Keratinocyte (primary cell): ENCODE measurements around the gene ISOC2. TPM values are rescaled to one million over a fixed set of nuclear protein-coding genes. Genes with fewer than 3 reads are reported as not detected.

Experiments
- DNase-seq: peaks from one replicate; pipeline ENCODE4 v3.0.0-alpha.2; 2011; ENCODE audit warnings: low read depth, missing footprints, low spot score
- FAIRE-seq: peaks from 2 replicates; lab custom pipeline; 2011; peaks lifted over from hg19 to GRCh38; lab: Jason Lieb, UNC
- H2AFZ ChIP-seq: 2 replicates; pipeline ENCODE4 v1.6.0; 2012; ENCODE audit warnings: low read length, control low read depth, inconsistent platforms; ENCODE audit not compliant: control insufficient read depth
- H3K27ac ChIP-seq: 2 replicates; pipeline ENCODE4 v1.5.1; 2011; ENCODE audit warnings: low read length; ENCODE audit not compliant: control insufficient read depth, insufficient read depth
- H3K27me3 ChIP-seq: 3 replicates; pipeline ENCODE4 v1.6.0; 2011; ENCODE audit warnings: low read length; ENCODE audit not compliant: control insufficient read depth, insufficient read depth; ENCODE audit errors: extremely low read depth
- H3K36me3 ChIP-seq, 2 experiments: 2 replicates in 1 of 2; 3 replicates in 1 of 2; pipeline ENCODE4 v1.5.1; 2011; ENCODE audit warnings: low read length in 2 of 2, mild to moderate bottlenecking in 1 of 2; ENCODE audit not compliant: control insufficient read depth in 2 of 2, insufficient read depth in 2 of 2; ENCODE audit errors: extremely low read depth in 1 of 2
- H3K4me1 ChIP-seq: 3 replicates; pipeline ENCODE4 v1.5.1; 2011; ENCODE audit warnings: low read length; ENCODE audit not compliant: control insufficient read depth, insufficient read depth; ENCODE audit errors: extremely low read depth
- H3K4me2 ChIP-seq: 3 replicates; pipeline ENCODE4 v1.6.0; 2011; ENCODE audit warnings: low read depth, low read length; ENCODE audit not compliant: control insufficient read depth, insufficient read depth; ENCODE audit errors: extremely low read depth
- H3K4me3 ChIP-seq, 3 experiments: fragments of 200-600 bp in 1 of 3; sonication (generic) in 1 of 3; 2 replicates in 2 of 3; 3 replicates in 1 of 3; pipeline ENCODE4 v1.5.1; 2011 to 2016; ENCODE audit warnings: low read length in 3 of 3, mild to moderate bottlenecking in 3 of 3, control low read depth in 2 of 3, inconsistent platforms in 1 of 3, low read depth in 1 of 3, mixed read lengths in 1 of 3, mixed run types in 1 of 3, moderate library complexity in 1 of 3; ENCODE audit not compliant: control insufficient read depth in 2 of 3, insufficient read depth in 2 of 3; ENCODE audit errors: extremely low read depth in 1 of 3
- H3K79me2 ChIP-seq: 2 replicates; pipeline ENCODE4 v1.6.0; 2012; ENCODE audit warnings: low read length; ENCODE audit not compliant: control insufficient read depth, insufficient read depth
- H3K9ac ChIP-seq: 3 replicates; pipeline ENCODE4 v1.6.0; 2011; ENCODE audit warnings: low read length; ENCODE audit not compliant: control insufficient read depth, insufficient read depth; ENCODE audit errors: extremely low read depth
- H3K9me1 ChIP-seq: 3 replicates; pipeline ENCODE4 v1.6.0; 2011; ENCODE audit warnings: low read length; ENCODE audit not compliant: control insufficient read depth, insufficient read depth; ENCODE audit errors: extremely low read depth
- H3K9me3 ChIP-seq: 2 replicates; pipeline ENCODE4 v1.5.1; 2012; ENCODE audit warnings: low read depth, low read length; ENCODE audit not compliant: control insufficient read depth
- H4K20me1 ChIP-seq: 3 replicates; pipeline ENCODE4 v1.6.0; 2011; ENCODE audit warnings: low read length; ENCODE audit not compliant: control insufficient read depth, insufficient read depth; ENCODE audit errors: extremely low read depth
- EZH2 ChIP-seq: IDR thresholded peaks from one replicate; pipeline ENCODE4 v1.6.1; 2012; ENCODE audit warnings: inconsistent platforms, mild to moderate bottlenecking, low read length, moderate library complexity
- dilution Hi-C: fragments of 300-500 bp; cut with MboI; formaldehyde crosslinking; loops from one replicate; pipeline ENCODE4 v1.7.0; 2020; ENCODE audit warnings: low sequenced_read_pairs; ENCODE audit not compliant: extremely low pct_ligation_motif_present
- polyA plus RNA-seq, 5 experiments: library from polyadenylated mRNA; depleted of rRNA in 3 of 5; stranded (reverse) in 3 of 5; stranded (forward) in 1 of 5; unstranded in 1 of 5; fragments of >200 nt; gene quantifications; 1 replicate in 1 of 5; 2 replicates in 3 of 5; 3 replicates in 1 of 5; pipeline versions ENCODE4 v1.2.1 to v1.2.3, GENCODE V29; 2011 to 2012; ENCODE audit warnings: missing spikeins in 2 of 5, low read depth in 1 of 5, low replicate concordance in 1 of 5
- TF ChIP-seq, protein P1 (sequence below), 3 experiments: IDR thresholded peaks in 1 of 3; conservative IDR thresholded peaks in 1 of 3; optimal IDR thresholded peaks in 1 of 3; 2 replicates in 2 of 3; 3 replicates in 1 of 3; pipeline versions ENCODE3 to v1.5.1; 2011; ENCODE audit warnings: low read length in 3 of 3, mild to moderate bottlenecking in 3 of 3, moderate library complexity in 2 of 3, control low read depth in 1 of 3, inconsistent platforms in 1 of 3; ENCODE audit not compliant: insufficient read depth in 2 of 3; ENCODE audit errors: extremely low read depth in 1 of 3

ISOC2 gene
- polyA plus RNA-seq, 1 donor (not counting 4 experiments of a cell fraction or from before 2014, with no cell fraction given), result 24.5 TPM

DNA sequence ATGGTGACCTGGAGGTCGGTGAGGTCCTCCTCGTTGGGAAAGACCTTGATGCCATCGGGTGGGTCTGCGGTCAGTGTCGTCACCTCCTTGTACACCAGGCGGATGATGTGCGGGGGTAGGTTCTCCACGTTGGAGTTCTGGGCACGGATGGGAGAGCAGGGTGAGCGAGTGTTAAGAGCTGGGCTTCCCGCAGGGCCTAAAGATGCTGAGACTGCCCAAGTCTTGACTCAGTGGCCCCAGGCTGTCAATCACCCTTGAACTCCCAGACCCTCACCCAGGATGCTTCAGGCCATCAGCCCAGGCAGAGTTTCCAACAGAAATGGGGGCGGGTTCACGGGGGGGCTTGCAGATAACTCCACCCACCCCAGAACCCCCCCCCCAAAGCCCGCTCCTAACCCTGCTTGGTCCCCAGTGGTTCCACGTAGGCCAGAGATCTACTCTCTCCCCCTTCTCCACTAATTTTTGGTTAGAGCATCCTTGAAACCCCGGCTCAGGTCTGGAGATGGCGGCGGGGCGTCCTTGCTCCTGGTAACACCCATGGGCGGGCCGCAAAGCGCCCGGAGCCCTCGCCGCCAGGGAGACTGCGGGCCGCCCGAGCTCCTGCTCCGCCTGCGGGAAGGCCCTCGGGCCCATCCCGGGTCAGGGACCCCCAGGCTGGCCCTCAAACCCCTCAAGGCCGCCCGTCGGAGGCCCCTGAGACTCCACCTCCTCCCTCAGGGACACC lies 54.5 kb downstream of the ISOC2 start:
- Histone ChIP-seq H4K20me1 (peaks cover 12% of the 10 kb centered on the region), H3K36me3 (peaks cover 20 to 36% of the 10 kb centered on the region in 2 experiments), H3K4me1 (peaks cover 20% of the 10 kb centered on the region), H3K27me3 (no peaks in the 10 kb centered on the region), H3K4me3 (peak overlapping the region; percentile 76 to 87 (median 85)), H3K4me2 (peak overlapping the region; percentile 94), H3K79me2 (peaks cover 45% of the 10 kb centered on the region), H3K9me1 (no peaks in the 10 kb centered on the region), H3K27ac (peak overlapping the region; percentile 93), H2AFZ (no peak overlapping the region), H3K9me3 (no peaks in the 10 kb centered on the region), H3K9ac (peak overlapping the region; percentile 90)
- dilution Hi-C loops, result no loop called here
- TF ChIP-seq EZH2, result no peak
- TF ChIP-seq, protein P1, sequence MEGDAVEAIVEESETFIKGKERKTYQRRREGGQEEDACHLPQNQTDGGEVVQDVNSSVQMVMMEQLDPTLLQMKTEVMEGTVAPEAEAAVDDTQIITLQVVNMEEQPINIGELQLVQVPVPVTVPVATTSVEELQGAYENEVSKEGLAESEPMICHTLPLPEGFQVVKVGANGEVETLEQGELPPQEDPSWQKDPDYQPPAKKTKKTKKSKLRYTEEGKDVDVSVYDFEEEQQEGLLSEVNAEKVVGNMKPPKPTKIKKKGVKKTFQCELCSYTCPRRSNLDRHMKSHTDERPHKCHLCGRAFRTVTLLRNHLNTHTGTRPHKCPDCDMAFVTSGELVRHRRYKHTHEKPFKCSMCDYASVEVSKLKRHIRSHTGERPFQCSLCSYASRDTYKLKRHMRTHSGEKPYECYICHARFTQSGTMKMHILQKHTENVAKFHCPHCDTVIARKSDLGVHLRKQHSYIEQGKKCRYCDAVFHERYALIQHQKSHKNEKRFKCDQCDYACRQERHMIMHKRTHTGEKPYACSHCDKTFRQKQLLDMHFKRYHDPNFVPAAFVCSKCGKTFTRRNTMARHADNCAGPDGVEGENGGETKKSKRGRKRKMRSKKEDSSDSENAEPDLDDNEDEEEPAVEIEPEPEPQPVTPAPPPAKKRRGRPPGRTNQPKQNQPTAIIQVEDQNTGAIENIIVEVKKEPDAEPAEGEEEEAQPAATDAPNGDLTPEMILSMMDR (optimal IDR thresholded peaks at IDR 0.05 in 1 of 3, IDR thresholded peaks at IDR 0.05 in 1 of 3, conservative IDR thresholded peaks at IDR 0.05 in 1 of 3; ENCODE audit: extremely low read depth in 1 of 3, insufficient read depth in 2 of 3, low read length in 3 of 3), result no peak
- no peak for FAIRE-seq
- no peak for DNase-seq

DNA sequence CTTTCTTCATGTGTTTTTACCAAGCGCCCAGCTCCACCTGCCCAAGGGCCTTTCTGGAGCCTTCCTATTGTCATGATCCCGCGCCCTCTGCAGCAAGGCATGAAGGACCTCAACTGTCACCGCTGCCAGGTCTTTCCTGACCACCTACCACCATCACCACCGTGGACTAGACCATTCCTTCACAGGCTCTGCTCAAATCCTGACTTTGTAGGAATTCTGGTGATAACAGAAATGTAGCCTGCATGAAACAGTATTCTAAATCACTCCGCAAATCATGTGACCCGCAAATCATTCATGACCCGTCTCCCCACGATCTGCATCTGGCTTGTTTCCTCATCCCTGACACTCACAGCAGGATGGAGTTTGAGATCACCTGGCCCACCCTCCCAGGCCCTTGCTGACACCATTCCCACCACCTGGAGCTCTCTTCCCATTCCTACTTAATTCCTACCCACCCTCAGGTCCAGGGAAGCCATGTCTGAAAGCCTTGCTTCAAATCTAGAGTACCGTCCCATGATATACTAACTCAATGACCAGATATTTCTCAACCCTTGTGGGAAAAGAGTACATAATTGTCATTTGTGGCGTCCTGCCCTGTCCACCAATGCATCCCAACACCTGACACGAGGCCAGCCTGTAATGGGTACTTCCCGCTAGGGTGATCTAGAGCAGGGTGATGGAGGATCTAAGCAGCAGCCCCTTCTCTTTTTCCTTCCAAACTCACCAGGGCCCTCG lies 55.2 kb downstream of the ISOC2 start:
- no peak for FAIRE-seq
- Histone ChIP-seq H3K9me1 (no peaks in the 10 kb centered on the region), H3K9ac (peak overlapping the region; percentile 90), H3K27me3 (no peaks in the 10 kb centered on the region), H3K4me3 (peak overlapping the region; percentile 76 to 87 (median 85)), H3K27ac (peak overlapping the region; percentile 14), H2AFZ (no peak overlapping the region), H3K9me3 (no peaks in the 10 kb centered on the region), H3K79me2 (peaks cover 45% of the 10 kb centered on the region), H3K4me1 (peaks cover 20% of the 10 kb centered on the region), H3K36me3 (peaks cover 22 to 37% of the 10 kb centered on the region in 2 experiments), H3K4me2 (peak overlapping the region; percentile 94), H4K20me1 (peaks cover 14% of the 10 kb centered on the region)
- TF ChIP-seq EZH2, result no peak
- TF ChIP-seq, protein P1 (optimal IDR thresholded peaks at IDR 0.05 in 1 of 3, IDR thresholded peaks at IDR 0.05 in 1 of 3, conservative IDR thresholded peaks at IDR 0.05 in 1 of 3; ENCODE audit: extremely low read depth in 1 of 3, insufficient read depth in 2 of 3, low read length in 3 of 3), result no peak
- DNase-seq, result no peak
- dilution Hi-C loops, result no loop called here
